SH-SY5Y (cell line): ENCODE results near the gene TNF.

Experiments used
- GATA2 ChIP-seq: IDR thresholded peaks from 2 replicates; pipeline ENCODE4 v1.6.1; 2011; ENCODE audit warnings: mild to moderate bottlenecking, low read depth, low read length
- GATA3 ChIP-seq: IDR thresholded peaks from 2 replicates; pipeline ENCODE4 v1.6.1; 2011; ENCODE audit warnings: low read depth, mild to moderate bottlenecking, low read length, moderate library complexity

The TNF gene

DNA sequence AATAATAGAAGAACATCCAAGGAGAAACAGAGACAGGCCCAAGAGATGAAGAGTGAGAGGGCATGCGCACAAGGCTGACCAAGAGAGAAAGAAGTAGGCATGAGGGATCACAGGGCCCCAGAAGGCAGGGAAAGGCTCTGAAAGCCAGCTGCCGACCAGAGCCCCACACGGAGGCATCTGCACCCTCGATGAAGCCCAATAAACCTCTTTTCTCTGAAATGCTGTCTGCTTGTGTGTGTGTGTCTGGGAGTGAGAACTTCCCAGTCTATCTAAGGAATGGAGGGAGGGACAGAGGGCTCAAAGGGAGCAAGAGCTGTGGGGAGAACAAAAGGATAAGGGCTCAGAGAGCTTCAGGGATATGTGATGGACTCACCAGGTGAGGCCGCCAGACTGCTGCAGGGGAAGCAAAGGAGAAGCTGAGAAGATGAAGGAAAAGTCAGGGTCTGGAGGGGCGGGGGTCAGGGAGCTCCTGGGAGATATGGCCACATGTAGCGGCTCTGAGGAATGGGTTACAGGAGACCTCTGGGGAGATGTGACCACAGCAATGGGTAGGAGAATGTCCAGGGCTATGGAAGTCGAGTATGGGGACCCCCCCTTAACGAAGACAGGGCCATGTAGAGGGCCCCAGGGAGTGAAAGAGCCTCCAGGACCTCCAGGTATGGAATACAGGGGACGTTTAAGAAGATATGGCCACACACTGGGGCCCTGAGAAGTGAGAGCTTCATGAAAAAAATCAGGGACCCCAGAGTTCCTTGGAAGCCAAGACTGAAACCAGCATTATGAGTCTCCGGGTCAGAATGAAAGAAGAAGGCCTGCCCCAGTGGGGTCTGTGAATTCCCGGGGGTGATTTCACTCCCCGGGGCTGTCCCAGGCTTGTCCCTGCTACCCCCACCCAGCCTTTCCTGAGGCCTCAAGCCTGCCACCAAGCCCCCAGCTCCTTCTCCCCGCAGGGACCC lies 981 bp upstream of the TNF start:
- TF ChIP-seq GATA3 (no peak), GATA2 (no peak)

DNA sequence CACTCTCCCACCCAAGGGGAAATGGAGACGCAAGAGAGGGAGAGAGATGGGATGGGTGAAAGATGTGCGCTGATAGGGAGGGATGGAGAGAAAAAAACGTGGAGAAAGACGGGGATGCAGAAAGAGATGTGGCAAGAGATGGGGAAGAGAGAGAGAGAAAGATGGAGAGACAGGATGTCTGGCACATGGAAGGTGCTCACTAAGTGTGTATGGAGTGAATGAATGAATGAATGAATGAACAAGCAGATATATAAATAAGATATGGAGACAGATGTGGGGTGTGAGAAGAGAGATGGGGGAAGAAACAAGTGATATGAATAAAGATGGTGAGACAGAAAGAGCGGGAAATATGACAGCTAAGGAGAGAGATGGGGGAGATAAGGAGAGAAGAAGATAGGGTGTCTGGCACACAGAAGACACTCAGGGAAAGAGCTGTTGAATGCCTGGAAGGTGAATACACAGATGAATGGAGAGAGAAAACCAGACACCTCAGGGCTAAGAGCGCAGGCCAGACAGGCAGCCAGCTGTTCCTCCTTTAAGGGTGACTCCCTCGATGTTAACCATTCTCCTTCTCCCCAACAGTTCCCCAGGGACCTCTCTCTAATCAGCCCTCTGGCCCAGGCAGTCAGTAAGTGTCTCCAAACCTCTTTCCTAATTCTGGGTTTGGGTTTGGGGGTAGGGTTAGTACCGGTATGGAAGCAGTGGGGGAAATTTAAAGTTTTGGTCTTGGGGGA lies 754 bp downstream of the TNF start:
- TF ChIP-seq GATA3 (no peak; the same call in 1 of the 2 replicates), GATA2 (peak; percentile 52; the same call in 1 of the 2 replicates)

DNA sequence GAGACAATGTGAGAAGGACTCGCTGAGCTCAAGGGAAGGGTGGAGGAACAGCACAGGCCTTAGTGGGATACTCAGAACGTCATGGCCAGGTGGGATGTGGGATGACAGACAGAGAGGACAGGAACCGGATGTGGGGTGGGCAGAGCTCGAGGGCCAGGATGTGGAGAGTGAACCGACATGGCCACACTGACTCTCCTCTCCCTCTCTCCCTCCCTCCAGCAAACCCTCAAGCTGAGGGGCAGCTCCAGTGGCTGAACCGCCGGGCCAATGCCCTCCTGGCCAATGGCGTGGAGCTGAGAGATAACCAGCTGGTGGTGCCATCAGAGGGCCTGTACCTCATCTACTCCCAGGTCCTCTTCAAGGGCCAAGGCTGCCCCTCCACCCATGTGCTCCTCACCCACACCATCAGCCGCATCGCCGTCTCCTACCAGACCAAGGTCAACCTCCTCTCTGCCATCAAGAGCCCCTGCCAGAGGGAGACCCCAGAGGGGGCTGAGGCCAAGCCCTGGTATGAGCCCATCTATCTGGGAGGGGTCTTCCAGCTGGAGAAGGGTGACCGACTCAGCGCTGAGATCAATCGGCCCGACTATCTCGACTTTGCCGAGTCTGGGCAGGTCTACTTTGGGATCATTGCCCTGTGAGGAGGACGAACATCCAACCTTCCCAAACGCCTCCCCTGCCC lies 1.7 kb downstream of the TNF start:
- TF ChIP-seq GATA2 = no peak
- TF ChIP-seq GATA3 = no peak

DNA sequence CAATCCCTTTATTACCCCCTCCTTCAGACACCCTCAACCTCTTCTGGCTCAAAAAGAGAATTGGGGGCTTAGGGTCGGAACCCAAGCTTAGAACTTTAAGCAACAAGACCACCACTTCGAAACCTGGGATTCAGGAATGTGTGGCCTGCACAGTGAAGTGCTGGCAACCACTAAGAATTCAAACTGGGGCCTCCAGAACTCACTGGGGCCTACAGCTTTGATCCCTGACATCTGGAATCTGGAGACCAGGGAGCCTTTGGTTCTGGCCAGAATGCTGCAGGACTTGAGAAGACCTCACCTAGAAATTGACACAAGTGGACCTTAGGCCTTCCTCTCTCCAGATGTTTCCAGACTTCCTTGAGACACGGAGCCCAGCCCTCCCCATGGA lies 2.2 kb downstream of the TNF start:
- TF ChIP-seq GATA2 (no peak), GATA3 (no peak)

DNA sequence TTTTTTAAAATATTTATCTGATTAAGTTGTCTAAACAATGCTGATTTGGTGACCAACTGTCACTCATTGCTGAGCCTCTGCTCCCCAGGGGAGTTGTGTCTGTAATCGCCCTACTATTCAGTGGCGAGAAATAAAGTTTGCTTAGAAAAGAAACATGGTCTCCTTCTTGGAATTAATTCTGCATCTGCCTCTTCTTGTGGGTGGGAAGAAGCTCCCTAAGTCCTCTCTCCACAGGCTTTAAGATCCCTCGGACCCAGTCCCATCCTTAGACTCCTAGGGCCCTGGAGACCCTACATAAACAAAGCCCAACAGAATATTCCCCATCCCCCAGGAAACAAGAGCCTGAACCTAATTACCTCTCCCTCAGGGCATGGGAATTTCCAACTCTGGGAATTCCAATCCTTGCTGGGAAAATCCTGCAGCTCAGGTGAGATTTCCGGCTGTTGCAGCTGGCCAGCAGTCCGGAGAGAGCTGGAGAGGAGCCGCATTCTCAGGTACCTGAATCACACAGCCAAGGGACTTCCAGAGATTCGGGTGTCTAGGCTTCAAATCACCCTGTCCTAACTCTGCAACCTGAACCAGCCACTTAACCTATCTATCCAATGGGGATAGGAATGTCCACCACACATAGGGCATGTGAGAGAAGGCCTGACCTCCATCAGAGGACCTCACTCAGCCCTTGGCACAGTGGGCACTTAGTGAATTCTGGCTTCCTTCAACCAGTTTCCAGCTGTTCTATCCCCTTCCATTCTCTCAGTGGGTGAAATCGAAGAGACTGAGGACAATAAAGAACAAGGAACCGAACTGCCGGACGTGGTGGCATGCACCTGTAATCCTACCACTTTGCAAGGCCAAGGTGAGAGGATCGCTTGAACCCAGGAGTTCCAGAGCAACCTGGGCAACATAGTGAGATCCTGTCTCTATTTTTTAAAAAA lies 3.1 kb downstream of the TNF start:
- no peak for TF ChIP-seq GATA3
- TF ChIP-seq GATA2 = no peak

DNA sequence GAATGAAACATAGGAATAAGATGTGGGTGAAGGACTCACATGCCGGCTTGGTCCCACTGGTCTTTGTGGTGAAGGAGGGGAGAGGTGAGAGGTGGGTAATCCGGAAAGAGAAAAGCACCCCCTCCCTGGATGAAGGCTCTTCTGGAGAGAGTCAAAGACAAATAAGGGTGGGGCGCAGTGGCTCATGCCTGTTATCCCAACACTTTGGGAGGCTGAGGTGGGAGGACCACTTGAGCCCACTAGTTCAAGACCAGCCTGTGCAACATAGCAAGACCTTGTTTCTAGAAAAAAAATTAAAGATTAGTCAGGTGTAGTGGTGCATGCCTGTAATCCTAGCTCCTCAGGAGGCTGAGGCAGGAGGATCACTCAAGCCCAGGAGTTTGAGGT lies 3.7 kb downstream of the TNF start:
- TF ChIP-seq GATA3 = no peak
- no peak for TF ChIP-seq GATA2

DNA sequence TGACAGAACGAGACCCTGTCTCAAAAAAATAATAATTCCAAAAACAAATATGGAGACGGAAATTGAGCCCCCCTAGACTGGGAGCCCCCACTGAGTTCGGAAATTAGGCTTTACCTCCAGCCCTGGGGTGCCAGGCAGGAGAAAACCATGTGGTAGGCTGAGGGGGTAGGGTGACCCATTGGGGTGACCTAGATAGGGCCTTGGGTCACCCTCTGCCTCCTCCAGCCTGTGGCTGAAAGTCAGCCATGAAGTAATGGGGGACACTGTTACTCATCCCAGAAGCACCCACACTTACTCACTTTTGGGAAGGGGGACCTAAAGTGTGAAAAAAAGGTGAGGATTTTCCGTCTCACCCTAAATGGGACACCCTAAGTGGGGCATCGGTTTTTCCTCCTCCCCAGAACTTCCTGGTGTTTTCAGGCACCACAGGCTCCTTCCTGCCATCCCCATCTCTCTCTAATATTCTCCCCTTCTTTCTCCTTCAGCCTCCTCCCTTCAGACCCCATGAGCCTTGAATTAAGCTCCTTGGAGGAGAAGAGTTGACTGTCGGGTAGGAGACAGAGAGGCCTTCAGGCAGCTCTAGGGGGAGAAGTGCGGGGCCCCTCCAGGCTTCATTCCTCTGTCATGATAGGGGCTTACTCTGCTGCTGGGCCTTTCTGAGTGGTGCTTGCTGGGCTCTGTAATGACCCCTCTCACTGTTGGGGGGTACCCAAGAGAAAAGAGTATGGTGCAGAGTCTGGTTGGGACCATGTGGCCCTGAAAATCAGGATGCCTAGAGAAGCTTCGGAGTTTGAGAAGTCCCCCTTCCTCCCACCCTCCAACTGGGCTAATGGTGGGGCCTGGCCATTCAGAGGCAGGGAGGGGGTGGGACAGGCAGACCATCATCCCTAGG lies 4.4 kb downstream of the TNF start:
- no peak for TF ChIP-seq GATA2
- no peak for TF ChIP-seq GATA3

DNA sequence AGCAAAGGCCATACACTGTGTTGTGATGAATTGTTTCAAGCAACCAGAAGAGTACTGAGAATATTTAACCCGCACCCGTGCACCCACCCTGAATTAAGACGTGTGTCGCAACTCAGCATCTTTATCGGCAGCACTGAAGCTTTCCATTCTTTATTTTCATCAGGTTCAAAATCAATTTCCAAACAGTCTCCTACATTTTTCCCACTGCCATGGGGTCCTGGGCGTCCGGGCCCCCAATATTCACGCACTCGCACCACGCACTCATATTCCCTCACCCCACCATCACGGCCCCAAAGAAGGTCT lies 5.0 kb downstream of the TNF start:
- TF ChIP-seq GATA3 (no peak), GATA2 (no peak)

DNA sequence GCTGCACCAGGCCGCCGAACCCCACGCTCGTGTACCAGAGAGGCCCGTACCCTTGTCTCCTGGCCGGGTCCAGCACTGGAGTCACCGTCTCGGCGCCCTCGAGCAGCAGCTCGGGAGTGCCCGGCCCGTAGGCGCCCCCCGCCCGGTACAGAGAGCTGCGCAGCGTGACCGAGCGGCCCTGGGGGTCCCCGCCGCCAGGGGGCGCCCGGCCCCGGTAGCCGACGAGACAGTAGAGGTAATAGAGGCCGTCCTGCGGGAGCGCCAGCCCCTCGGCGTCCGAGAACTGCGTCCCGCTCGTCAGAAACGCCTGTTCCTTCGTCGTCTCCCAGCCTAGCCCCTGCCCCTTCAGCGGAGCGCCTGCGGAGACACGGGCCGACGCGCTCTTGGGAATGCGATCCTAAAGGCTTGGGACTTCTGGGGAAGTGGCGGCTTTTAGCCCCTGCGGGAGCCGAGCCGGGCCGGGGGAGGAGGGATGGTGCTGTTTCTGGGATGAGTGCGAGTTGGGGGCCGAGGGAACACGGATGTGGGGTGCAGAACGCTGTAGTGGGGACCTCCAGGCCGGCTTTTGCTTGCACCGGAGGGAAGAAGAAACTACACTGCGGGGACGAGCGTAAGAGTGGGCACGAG lies 5.6 kb downstream of the TNF start:
- TF ChIP-seq GATA2 (no peak), GATA3 (no peak)

DNA sequence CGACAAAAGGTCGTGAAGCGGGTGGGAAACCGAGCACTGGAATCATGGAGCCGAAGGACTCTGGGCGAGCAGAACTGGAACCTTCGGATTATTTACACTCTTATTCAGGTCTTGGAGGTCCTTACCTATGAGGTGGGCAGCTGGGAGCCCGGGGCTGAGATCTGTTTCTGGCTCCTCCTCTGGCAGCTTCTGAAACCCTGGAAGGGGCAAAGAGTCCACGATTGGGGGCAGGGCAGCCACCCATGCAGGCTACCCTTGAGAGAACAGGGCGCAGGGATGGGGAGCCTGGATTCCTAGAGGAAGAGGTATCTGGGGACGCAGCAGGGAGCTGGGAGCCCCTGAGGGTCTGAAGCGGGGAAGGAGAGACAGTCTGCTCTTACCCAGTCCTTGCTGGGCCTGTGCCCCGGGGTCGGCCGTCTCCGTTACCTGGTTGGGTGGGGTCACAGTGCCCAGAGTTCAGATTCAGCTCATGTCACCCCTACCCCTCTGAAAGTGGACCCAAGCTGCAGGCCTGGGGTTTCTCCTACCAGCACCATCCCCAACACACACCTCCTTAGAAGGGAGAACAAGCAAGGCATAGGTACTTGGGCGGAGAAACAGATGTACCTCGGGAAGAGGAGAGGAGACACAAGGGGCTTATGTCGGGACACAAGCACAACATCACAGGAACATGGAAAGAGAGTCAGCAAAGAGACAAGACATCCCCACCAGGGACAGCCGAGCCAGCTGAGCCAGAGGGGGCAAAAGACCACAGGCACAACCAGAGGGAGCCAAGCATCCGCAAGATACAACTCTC lies 6.3 kb downstream of the TNF start:
- TF ChIP-seq GATA3 (no peak), GATA2 (no peak)

DNA sequence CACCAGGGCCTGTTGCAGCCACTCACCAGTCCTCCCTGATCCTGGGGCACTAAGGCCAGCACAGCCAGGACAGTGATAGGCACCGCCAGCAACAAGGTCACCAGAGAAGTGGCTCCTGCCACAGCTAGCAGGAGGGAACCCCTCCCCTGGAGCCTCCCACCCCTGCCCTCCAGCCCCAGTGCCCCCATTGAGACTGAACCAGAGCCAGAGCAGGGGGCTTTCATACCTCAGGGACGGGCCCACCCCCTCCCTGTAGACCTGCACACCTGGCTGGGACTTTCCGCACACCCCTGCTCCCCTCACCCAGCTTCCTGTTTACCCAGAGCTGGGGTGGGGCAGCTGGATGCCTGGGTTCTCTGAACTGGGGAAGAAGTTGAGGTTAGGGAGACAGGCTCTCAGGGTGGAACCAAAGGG lies 6.9 kb downstream of the TNF start, which contains the start of gene LTB:
Gene LTB (minus strand): TSS at position 195 of the 414 bp plus-strand sequence. CDS start 7 bp downstream, at position 188.
- TF ChIP-seq GATA3 (no peak), GATA2 (no peak)

DNA sequence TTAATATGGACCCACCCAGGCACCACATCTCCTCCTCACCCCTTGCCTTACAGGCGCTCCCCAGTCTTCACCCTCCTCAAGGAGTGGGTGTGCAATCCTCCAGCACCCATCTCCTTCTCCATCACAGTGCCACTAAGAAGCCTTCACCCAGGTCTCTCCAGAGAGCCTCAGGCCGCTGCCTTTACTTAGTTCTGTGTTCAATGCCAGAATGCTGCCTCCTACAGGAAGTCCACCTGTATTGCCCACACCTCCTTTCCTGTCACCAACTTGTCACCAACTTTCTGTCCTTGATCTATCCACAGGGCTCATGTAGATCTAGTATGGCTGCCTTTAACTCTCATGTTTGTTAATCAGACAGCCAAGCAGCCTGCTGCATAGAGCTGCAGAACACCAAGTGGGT lies 10.1 kb downstream of the TNF start:
- no peak for TF ChIP-seq GATA3
- TF ChIP-seq GATA2 = no peak
